CD8-positive, alpha-beta memory T cell (primary cell): ENCODE measurements around the gene TLE5. TPM values are rescaled to one million over a fixed set of nuclear protein-coding genes. Genes with fewer than 3 reads are reported as not detected.

Source experiments
- polyA plus RNA-seq: library from polyadenylated mRNA; unstranded; fragments of 300-500 nt; fragmentation: Illumina TruSeq; gene quantifications from one replicate; pipeline ENCODE4 v1.2.3, GENCODE V29; 2021
- total RNA-seq, 2 experiments: library from RNA; stranded (reverse); gene quantifications; one replicate each; pipeline ENCODE4 v1.2.3, GENCODE V29; 2021

TLE5 gene
- total and polyA plus RNA-seq, 3 experiments from 2014 or later, result 335 to 753 (median 352) TPM

Other genes starting within 250 kb of the TLE5 start
- gene ZNF554, start 242.6 kb downstream of the TLE5 start, total RNA-seq, result 1 to 10 TPM; 2.1 to 2.3 TPM
- gene ZNF554, start 242.6 kb downstream of the TLE5 start, polyA plus RNA-seq, result 5.7 TPM
- gene ZNF555, start 221.0 kb downstream of the TLE5 start, total RNA-seq, result 1 to 10 TPM; 2.5 to 3.0 TPM
- 4.5 TPM for gene ZNF555, start 221.0 kb downstream of the TLE5 start, polyA plus RNA-seq
- not detected for gene ZNF556, start 195.2 kb downstream of the TLE5 start, total RNA-seq
- gene ZNF556, start 195.2 kb downstream of the TLE5 start, polyA plus RNA-seq, result not detected
- gene ZNF57, start 161.6 kb downstream of the TLE5 start, total RNA-seq, result 1 to 10 TPM; 4.4 TPM
- 3.2 TPM for gene ZNF57, start 161.6 kb downstream of the TLE5 start, polyA plus RNA-seq
- 1 to 10 TPM; 3.8 to 4.1 TPM for gene ZNF77, start 117.5 kb downstream of the TLE5 start, total RNA-seq
- gene ZNF77, start 117.5 kb downstream of the TLE5 start, polyA plus RNA-seq, result 3.1 TPM
- gene TLE6, start 84.9 kb downstream of the TLE5 start, total RNA-seq, result 1 to 10 TPM; 1.1 to 1.3 TPM
- not detected for gene TLE6, start 84.9 kb downstream of the TLE5 start, polyA plus RNA-seq
- 1 to 10 TPM; 3.8 to 5.3 TPM for gene TLE2, start 33.2 kb downstream of the TLE5 start, total RNA-seq
- 5.0 TPM for gene TLE2, start 33.2 kb downstream of the TLE5 start, polyA plus RNA-seq
- 1 to 10 TPM; 5.8 TPM for gene GNA11, start 31.9 kb upstream of the TLE5 start, total RNA-seq
- gene GNA11, start 31.9 kb upstream of the TLE5 start, polyA plus RNA-seq, result 0.10 TPM
- 1 to 10 TPM; 2.6 to 3.9 TPM for gene GNA15, start 73.5 kb upstream of the TLE5 start, total RNA-seq
- 0.59 TPM for gene GNA15, start 73.5 kb upstream of the TLE5 start, polyA plus RNA-seq
- gene S1PR4, start 116.3 kb upstream of the TLE5 start, total RNA-seq, result 10 to 100 TPM; 64.3 to 68.9 TPM
- 494 TPM for gene S1PR4, start 116.3 kb upstream of the TLE5 start, polyA plus RNA-seq
- gene NCLN, start 123.4 kb upstream of the TLE5 start, total RNA-seq, result 10 to 100 TPM; 94.7 to 96.0 TPM
- 47.4 TPM for gene NCLN, start 123.4 kb upstream of the TLE5 start, polyA plus RNA-seq
- under 1 TPM; 0.11 to 0.24 TPM for gene CELF5, start 162.2 kb upstream of the TLE5 start, total RNA-seq
- not detected for gene CELF5, start 162.2 kb upstream of the TLE5 start, polyA plus RNA-seq